Skeletal muscle tissue (tissue), 4 donors: ENCODE results near the gene SYCN. TPM values are rescaled to one million over a fixed set of nuclear protein-coding genes. Genes with fewer than 3 reads are reported as not detected.

Experiments
- H3K27ac ChIP-seq: one replicate; pipeline ENCODE4 v1.7.0; 2013; ENCODE audit warnings: mild to moderate bottlenecking, low read depth, low read length, inconsistent platforms
- H3K27me3 ChIP-seq, 3 donors: one replicate each; pipeline ENCODE4 v1.7.0; 2013; ENCODE audit warnings: low read length in 3 of 3; ENCODE audit not compliant: control insufficient read depth in 3 of 3, insufficient read depth in 3 of 3
- H3K36me3 ChIP-seq, 3 donors: one replicate each; pipeline ENCODE4 v1.7.0; 2013; ENCODE audit warnings: low read length in 3 of 3; ENCODE audit not compliant: control insufficient read depth in 3 of 3, insufficient read depth in 3 of 3
- H3K4me1 ChIP-seq, 3 donors: one replicate each; pipeline ENCODE4 v1.7.0; 2013; ENCODE audit warnings: low read length in 3 of 3, mild to moderate bottlenecking in 3 of 3; ENCODE audit not compliant: control insufficient read depth in 3 of 3, insufficient read depth in 3 of 3
- H3K4me3 ChIP-seq, 3 donors: one replicate each; pipeline ENCODE4 v1.7.0; 2013; ENCODE audit warnings: low read length in 3 of 3
- H3K9ac ChIP-seq, 3 donors: one replicate each; pipeline ENCODE4 v1.7.0; 2013; ENCODE audit warnings: low read length in 3 of 3, mild to moderate bottlenecking in 3 of 3, moderate library complexity in 2 of 3, low read depth in 1 of 3
- H3K9me3 ChIP-seq, 3 donors: one replicate each; pipeline ENCODE4 v1.7.0; 2013; ENCODE audit warnings: low read length in 3 of 3; ENCODE audit not compliant: control insufficient read depth in 3 of 3
- total RNA-seq: library from RNA; depleted of rRNA; stranded (reverse); fragments of >200 nt; gene quantifications from one replicate; pipeline ENCODE4 v1.2.3, GENCODE V29; 2014
- donor health status: Osteomylitis.

Gene SYCN
- total RNA-seq, 1 donor from 2014 or later = not detected

DNA sequence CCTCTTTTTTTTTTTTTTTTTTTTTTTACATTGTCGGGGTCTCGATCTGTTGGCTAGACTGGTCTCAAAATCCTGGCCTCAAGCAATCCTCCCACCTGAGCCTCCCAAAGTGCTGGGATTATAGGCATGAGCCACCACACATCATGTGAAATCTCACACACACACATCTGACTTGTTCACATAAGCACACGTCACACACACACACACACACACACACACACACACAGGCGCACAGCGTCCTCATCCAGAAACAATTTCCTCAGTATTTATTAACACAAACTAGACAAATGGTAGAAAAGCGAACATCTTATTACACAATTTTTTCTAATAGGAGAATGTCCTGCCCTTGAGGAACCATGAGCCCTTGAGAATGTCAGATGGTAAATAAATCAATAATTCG lies 5.1 kb upstream of the SYCN start:
- no peak overlapping the region for H3K9ac ChIP-seq
- H3K27me3 ChIP-seq = peaks cover 12 to 21% (median 16%) of the 10 kb centered on the region in 3 donors
- H3K4me1 ChIP-seq = no peaks in the 10 kb centered on the region
- H3K27ac ChIP-seq = no peak overlapping the region
- no peak overlapping the region for H3K4me3 ChIP-seq
- H3K9me3 ChIP-seq = no peaks in the 10 kb centered on the region
- H3K36me3 ChIP-seq = no peaks in the 10 kb centered on the region

GRCh38 chr19:39208175-39208795 lies 4.2 kb upstream of the SYCN start:
- Histone ChIP-seq H3K9ac (no peak overlapping the region), H3K4me3 (no peak overlapping the region), H3K36me3 (no peaks in the 10 kb centered on the region), H3K27ac (no peak overlapping the region), H3K4me1 (no peaks in the 10 kb centered on the region), H3K9me3 (no peaks in the 10 kb centered on the region), H3K27me3 (peaks cover 17 to 30% (median 25%) of the 10 kb centered on the region in 3 donors)

GRCh38 chr19:39207293-39207836 lies 3.3 kb upstream of the SYCN start:
- H3K9ac ChIP-seq = no peak overlapping the region
- no peaks in the 10 kb centered on the region for H3K4me1 ChIP-seq
- H3K9me3 ChIP-seq = no peaks in the 10 kb centered on the region
- no peak overlapping the region for H3K27ac ChIP-seq
- H3K27me3 ChIP-seq = peaks cover 25 to 39% (median 34%) of the 10 kb centered on the region in 3 donors
- H3K36me3 ChIP-seq = no peaks in the 10 kb centered on the region
- no peak overlapping the region for H3K4me3 ChIP-seq

DNA sequence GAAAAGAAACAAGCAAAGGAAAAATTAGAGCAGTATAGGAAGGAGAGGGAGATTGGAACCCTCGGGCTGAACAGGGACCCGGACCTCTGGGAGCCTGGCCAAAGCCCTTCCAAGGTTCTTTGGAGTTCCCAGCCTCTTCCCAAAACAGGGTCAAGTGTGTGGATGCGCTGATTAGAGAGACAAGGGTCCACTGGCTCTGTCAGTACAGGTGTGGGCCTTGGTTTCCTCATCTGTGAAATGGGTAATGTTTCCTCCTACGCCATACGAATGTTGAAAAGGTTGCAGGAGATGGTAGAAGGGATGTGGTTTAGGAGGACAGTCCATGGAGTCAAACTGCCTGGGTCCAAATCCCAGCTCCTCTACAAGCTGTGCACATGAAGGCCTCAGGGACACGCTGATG lies 2.1 kb upstream of the SYCN start:
- no peak overlapping the region for H3K9ac ChIP-seq
- peaks cover 29 to 46% (median 39%) of the 10 kb centered on the region in 3 donors for H3K27me3 ChIP-seq
- H3K4me3 ChIP-seq = no peak overlapping the region
- H3K36me3 ChIP-seq = no peaks in the 10 kb centered on the region
- H3K4me1 ChIP-seq = no peaks in the 10 kb centered on the region
- no peaks in the 10 kb centered on the region for H3K9me3 ChIP-seq
- no peak overlapping the region for H3K27ac ChIP-seq

- Histone ChIP-seq H3K9ac (no peak overlapping the region), H3K9me3 (no peaks in the 10 kb centered on the region), H3K4me3 (no peak overlapping the region), H3K27ac (no peak overlapping the region), H3K4me1 (no peaks in the 10 kb centered on the region), H3K27me3 (peaks cover 34 to 53% (median 46%) of the 10 kb centered on the region in 3 donors), H3K36me3 (no peaks in the 10 kb centered on the region)
These were observed 1.3 kb upstream of the SYCN start for GRCh38 chr19:39205449-39205764.

DNA sequence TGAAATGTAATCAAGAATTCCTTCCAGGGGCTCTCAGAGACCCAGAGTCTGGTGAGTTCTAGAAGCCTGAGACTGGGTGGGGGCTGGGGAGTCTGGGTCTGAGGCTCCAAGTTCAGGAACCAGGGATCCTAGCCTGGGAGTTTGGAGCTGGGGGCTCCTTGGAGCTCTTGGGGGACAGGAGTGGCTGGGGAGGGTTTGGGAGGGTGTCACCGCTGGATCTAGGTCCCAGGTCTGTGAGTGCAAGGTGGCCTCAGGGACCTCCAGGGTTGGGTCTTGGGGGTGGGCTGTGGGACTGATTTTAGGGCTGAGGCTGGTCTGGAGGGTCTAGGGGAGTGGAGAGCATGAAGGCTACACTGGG lies 1.1 kb downstream of the SYCN start:
- H3K9me3 ChIP-seq = no peaks in the 10 kb centered on the region
- H3K36me3 ChIP-seq = no peaks in the 10 kb centered on the region
- no peaks in the 10 kb centered on the region for H3K4me1 ChIP-seq
- H3K27me3 ChIP-seq = peaks cover 46 to 65% (median 56%) of the 10 kb centered on the region in 3 donors
- H3K9ac ChIP-seq = no peak overlapping the region
- H3K4me3 ChIP-seq = no peak overlapping the region
- H3K27ac ChIP-seq = no peak overlapping the region

- no peak overlapping the region for H3K27ac ChIP-seq
- H3K4me3 ChIP-seq = no peak overlapping the region
- no peaks in the 10 kb centered on the region for H3K9me3 ChIP-seq
- H3K4me1 ChIP-seq = no peaks in the 10 kb centered on the region
- H3K27me3 ChIP-seq = peaks cover 60 to 77% (median 76%) of the 10 kb centered on the region in 3 donors
- no peaks in the 10 kb centered on the region for H3K36me3 ChIP-seq
- H3K9ac ChIP-seq = no peak overlapping the region
These were observed 3.3 kb downstream of the SYCN start for GRCh38 chr19:39200803-39201115.

GRCh38 chr19:39200066-39200802 lies 3.8 kb downstream of the SYCN start:
- Histone ChIP-seq H3K27ac (no peak overlapping the region), H3K9ac (no peak overlapping the region), H3K36me3 (no peaks in the 10 kb centered on the region), H3K9me3 (no peaks in the 10 kb centered on the region), H3K4me1 (no peaks in the 10 kb centered on the region), H3K4me3 (no peak overlapping the region), H3K27me3 (peaks cover 66 to 82% (median 81%) of the 10 kb centered on the region in 3 donors)

GRCh38 chr19:39199025-39199424 lies 5.0 kb downstream of the SYCN start:
- H3K36me3 ChIP-seq = no peaks in the 10 kb centered on the region
- no peak overlapping the region for H3K4me3 ChIP-seq
- no peak overlapping the region for H3K9ac ChIP-seq
- H3K9me3 ChIP-seq = no peaks in the 10 kb centered on the region
- H3K27me3 ChIP-seq = peaks cover 66 to 81% (median 80%) of the 10 kb centered on the region in 3 donors
- no peak overlapping the region for H3K27ac ChIP-seq
- H3K4me1 ChIP-seq = no peaks in the 10 kb centered on the region

GRCh38 chr19:39197808-39198207 lies 6.3 kb downstream of the SYCN start:
- no peaks in the 10 kb centered on the region for H3K4me1 ChIP-seq
- H3K4me3 ChIP-seq = no peak overlapping the region
- no peak overlapping the region for H3K27ac ChIP-seq
- H3K27me3 ChIP-seq = peaks cover 59 to 73% (median 67%) of the 10 kb centered on the region in 3 donors
- H3K9ac ChIP-seq = no peak overlapping the region
- no peaks in the 10 kb centered on the region for H3K36me3 ChIP-seq
- H3K9me3 ChIP-seq = no peaks in the 10 kb centered on the region
